ENCODE results near the gene BRF1.

Gene BRF1

GRCh38 chr14:105160776-105161175 lies 140.0 kb downstream of the BRF1 start:
- H3K36me3 Mint-ChIP-seq: no peaks in the 10 kb centered on the region
- no peaks in the 10 kb centered on the region for H3K4me1 Mint-ChIP-seq
- no peaks in the 10 kb centered on the region for H3K9me3 Mint-ChIP-seq

GRCh38 chr14:105159344-105159743 lies 141.5 kb downstream of the BRF1 start:
- DNase-seq (ENCODE audit: low spot score in 2 of 2) (no peak), ATAC-seq (no peak)
- H3K27ac Mint-ChIP-seq: no peak overlapping the region
- no peak overlapping the region for H3K4me3 Mint-ChIP-seq
- no peaks in the 10 kb centered on the region for H3K36me3 Mint-ChIP-seq
- no peaks in the 10 kb centered on the region for H3K4me1 Mint-ChIP-seq
- no peaks in the 10 kb centered on the region for H3K9me3 Mint-ChIP-seq

More at GRCh38 chr14:105160776-105161175, 140.0 kb downstream of the BRF1 start:
- no peak overlapping the region for H3K27ac Mint-ChIP-seq
- H3K4me3 Mint-ChIP-seq: no peak overlapping the region
- DNase-seq (ENCODE audit: low spot score in 2 of 2) (no peak), ATAC-seq (no peak)

Data from stimulated activated effector memory CD8-positive, alpha-beta T cell treated with anti-CD3 and anti-CD28 coated beads, Interleukin-12 subunit alpha, Interleukin-12 subunit beta, amount 100 ng/mL, for 72 hours (primary cell).